PC-9 (cell line): Measurements from ENCODE around the gene FGFR2. TPM values are rescaled to one million over a fixed set of nuclear protein-coding genes. Genes with fewer than 3 reads are reported as not detected.

ENCODE experiments used
- BruUV-seq: library from RNA; stranded (reverse); fragments of 400-500 nt; replicated peaks from 2 replicates; lab custom pipeline; 2021; lab: Mats Ljungman, UMichigan
- CTCF ChIA-PET: fragments of 300-600 bp; sonication (Branson Sonifier 250); formaldehyde crosslinking; loops from one replicate; lab custom pipeline; 2022; ENCODE audit warnings: antibody characterized with exemption; lab: Charles Lee
- POLR2A ChIA-PET: fragments of 300-600 bp; sonication (Branson Sonifier 250); formaldehyde crosslinking; loops from one replicate; lab custom pipeline; 2022; ENCODE audit warnings: antibody characterized with exemption; ENCODE audit not compliant: unreplicated experiment; lab: Charles Lee
- DNase-seq, 2 experiments: peaks; one replicate each; pipeline versions ENCODE4 v3.0.0 to v3.0.0-alpha.2; 2015 to 2022; ENCODE audit warnings: mixed read lengths in 1 of 2
- H2AFZ ChIP-seq: fragments of 200-600 bp; sonication (generic); 2 replicates; pipeline ENCODE4 v1.8.1; 2017; ENCODE audit warnings: antibody characterized with exemption
- H3F3A ChIP-seq: fragments of 200-600 bp; sonication (generic); 2 replicates; pipeline ENCODE4 v1.8.1; 2017; ENCODE audit warnings: antibody characterized with exemption, mild to moderate bottlenecking, low read depth; ENCODE audit not compliant: insufficient read depth
- H3K27ac ChIP-seq: fragments of 200-600 bp; sonication (generic); 2 replicates; pipeline ENCODE4 v1.6.1; 2016; ENCODE audit warnings: mixed run types
- H3K27me3 ChIP-seq: fragments of 200-600 bp; sonication (generic); 2 replicates; pipeline ENCODE4 v1.6.1; 2016; ENCODE audit warnings: low read depth, mixed run types; ENCODE audit not compliant: insufficient read depth
- H3K36me3 ChIP-seq: fragments of 200-600 bp; sonication (generic); 2 replicates; pipeline ENCODE4 v1.6.1; 2016; ENCODE audit warnings: low read depth, mixed run types
- H3K4me1 ChIP-seq: fragments of 200-600 bp; sonication (generic); replicated peaks from 2 replicates; pipeline ENCODE4 v1.6.1; 2016; ENCODE audit warnings: mixed run types; ENCODE audit not compliant: insufficient read depth
- H3K4me2 ChIP-seq: fragments of 200-600 bp; sonication (generic); 2 replicates; pipeline ENCODE4 v1.6.1; 2017; ENCODE audit warnings: mixed run types
- H3K4me3 ChIP-seq: fragments of 200-600 bp; sonication (generic); 2 replicates; pipeline ENCODE4 v1.6.1; 2016; ENCODE audit warnings: mixed run types
- H3K79me2 ChIP-seq: fragments of 200-600 bp; sonication (generic); 2 replicates; pipeline ENCODE4 v1.6.1; 2017; ENCODE audit warnings: low read depth, mixed run types
- H3K9me2 ChIP-seq: fragments of 200-600 bp; sonication (generic); 2 replicates; pipeline ENCODE4 v1.8.1; 2017; ENCODE audit warnings: mild to moderate bottlenecking; ENCODE audit not compliant: insufficient read depth
- H3K9me3 ChIP-seq: fragments of 200-600 bp; sonication (generic); 2 replicates; pipeline ENCODE4 v1.8.1; 2016; ENCODE audit warnings: low read depth; ENCODE audit not compliant: insufficient read depth
- H4K20me1 ChIP-seq: fragments of 200-600 bp; sonication (generic); 2 replicates; pipeline ENCODE4 v1.8.1; 2017; ENCODE audit not compliant: insufficient read depth
- EZH2 ChIP-seq: fragments of 200-600 bp; sonication (generic); IDR thresholded peaks from 2 replicates; pipeline ENCODE4 v1.8.0; 2017; ENCODE audit warnings: antibody characterized with exemption, low read depth
- intact Hi-C: fragments of 100-400 bp; cut with micrococcal nuclease; formaldehyde crosslinking; loops from one replicate; pipeline ENCODE4 v1.10.0; 2022; ENCODE audit not compliant: unreplicated experiment
- total RNA-seq: library from RNA; stranded (reverse); gene quantifications from 2 replicates; pipeline ENCODE4 v1.2.3, GENCODE V29; 2021
- TF ChIP-seq, protein P1 (sequence below): fragments of 200-600 bp; sonication (generic); conservative IDR thresholded peaks from 2 replicates; pipeline ENCODE4 v1.6.1; 2017; ENCODE audit warnings: mixed run types, antibody characterized with exemption, mild to moderate bottlenecking, moderate library complexity

The FGFR2 gene
- total RNA-seq, 1 experiment from 2014 or later: not detected

DNA sequence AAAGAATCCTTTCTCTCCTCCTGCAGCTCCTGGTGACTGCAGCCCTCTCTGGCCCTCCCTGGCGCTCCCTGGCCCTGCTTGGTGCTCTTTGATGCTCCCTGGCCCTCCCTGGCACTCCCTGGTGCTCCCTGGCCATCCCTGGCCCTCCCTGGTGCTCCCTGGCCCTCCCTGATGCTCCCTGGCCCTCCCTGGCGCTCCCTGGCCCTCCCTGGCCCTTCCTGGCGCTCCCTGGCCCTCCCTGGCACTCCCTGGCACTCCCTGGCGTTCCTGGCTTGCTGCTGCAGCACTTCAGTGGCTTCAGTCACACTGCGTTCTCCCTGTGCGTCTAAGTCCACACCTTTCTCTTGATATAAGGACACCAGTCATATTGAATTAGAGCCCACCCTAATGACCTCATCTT is 15.2 kb upstream of the FGFR2 start:
- no peaks in the 10 kb centered on the region for H3K4me1 ChIP-seq
- no peaks in the 10 kb centered on the region for H3K36me3 ChIP-seq
- BruUV-seq: no TSS peak
- H3K9me2 ChIP-seq: no peaks in the 10 kb centered on the region
- H4K20me1 ChIP-seq: no peaks in the 10 kb centered on the region
- DNase-seq: no peak
- TF ChIP-seq, protein P1, sequence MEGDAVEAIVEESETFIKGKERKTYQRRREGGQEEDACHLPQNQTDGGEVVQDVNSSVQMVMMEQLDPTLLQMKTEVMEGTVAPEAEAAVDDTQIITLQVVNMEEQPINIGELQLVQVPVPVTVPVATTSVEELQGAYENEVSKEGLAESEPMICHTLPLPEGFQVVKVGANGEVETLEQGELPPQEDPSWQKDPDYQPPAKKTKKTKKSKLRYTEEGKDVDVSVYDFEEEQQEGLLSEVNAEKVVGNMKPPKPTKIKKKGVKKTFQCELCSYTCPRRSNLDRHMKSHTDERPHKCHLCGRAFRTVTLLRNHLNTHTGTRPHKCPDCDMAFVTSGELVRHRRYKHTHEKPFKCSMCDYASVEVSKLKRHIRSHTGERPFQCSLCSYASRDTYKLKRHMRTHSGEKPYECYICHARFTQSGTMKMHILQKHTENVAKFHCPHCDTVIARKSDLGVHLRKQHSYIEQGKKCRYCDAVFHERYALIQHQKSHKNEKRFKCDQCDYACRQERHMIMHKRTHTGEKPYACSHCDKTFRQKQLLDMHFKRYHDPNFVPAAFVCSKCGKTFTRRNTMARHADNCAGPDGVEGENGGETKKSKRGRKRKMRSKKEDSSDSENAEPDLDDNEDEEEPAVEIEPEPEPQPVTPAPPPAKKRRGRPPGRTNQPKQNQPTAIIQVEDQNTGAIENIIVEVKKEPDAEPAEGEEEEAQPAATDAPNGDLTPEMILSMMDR: no peak
- no peak for TF ChIP-seq EZH2
- no peaks in the 10 kb centered on the region for H3F3A ChIP-seq
- intact Hi-C loops: no loop called here
- no peak overlapping the region for H3K4me2 ChIP-seq
- no peaks in the 10 kb centered on the region for H3K9me3 ChIP-seq
- H3K27ac ChIP-seq: no peak overlapping the region
- H2AFZ ChIP-seq: no peak overlapping the region
- H3K79me2 ChIP-seq: no peaks in the 10 kb centered on the region
- no peak overlapping the region for H3K4me3 ChIP-seq
- CTCF ChIA-PET: no interaction called here
- POLR2A ChIA-PET: no interaction called here
- H3K27me3 ChIP-seq: peaks cover 60% of the 10 kb centered on the region

DNA sequence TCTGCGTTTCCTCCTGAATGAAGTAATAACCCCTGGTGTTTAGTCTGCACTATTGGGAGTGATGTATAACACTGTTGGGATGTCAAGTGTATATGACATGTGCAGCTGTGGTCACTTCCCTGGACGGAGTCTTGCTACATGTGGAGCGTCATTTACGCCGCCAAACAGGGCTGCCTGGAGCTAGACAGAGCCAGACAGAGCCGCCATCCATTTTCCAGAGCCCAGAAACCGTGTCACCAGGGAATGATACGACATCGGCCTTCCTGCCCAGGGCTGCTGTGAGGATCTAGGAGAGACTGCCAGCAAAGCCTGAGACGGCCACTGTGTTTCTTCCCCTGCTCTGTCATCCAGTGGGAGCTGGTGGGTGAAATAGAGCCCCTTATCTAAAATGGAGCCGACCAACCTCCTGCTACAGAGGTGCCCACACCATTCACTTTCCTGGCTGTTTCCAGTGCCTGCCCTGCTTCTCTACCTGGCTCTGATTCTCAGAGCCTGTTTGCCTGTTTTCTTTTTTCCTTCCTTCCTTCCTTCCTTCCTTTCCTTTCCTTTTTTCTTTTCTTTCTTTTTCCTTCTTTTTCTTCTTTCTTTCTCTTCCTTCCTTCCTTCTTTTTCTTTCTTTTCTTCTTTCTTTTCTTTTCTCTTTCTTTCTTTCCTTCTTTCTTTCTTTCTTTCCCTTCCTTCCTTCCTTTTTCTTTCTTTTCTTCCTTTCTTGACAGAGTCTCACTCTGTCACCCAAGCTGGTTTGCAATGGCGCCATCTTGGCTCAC is 13.3 kb upstream of the FGFR2 start:
- Histone ChIP-seq H3F3A (no peaks in the 10 kb centered on the region), H3K4me3 (no peak overlapping the region), H3K79me2 (no peaks in the 10 kb centered on the region), H4K20me1 (no peaks in the 10 kb centered on the region), H3K4me2 (no peak overlapping the region), H3K9me2 (no peaks in the 10 kb centered on the region), H3K27me3 (peaks cover 53% of the 10 kb centered on the region), H3K27ac (no peak overlapping the region), H3K36me3 (no peaks in the 10 kb centered on the region), H2AFZ (no peak overlapping the region), H3K4me1 (no peaks in the 10 kb centered on the region), H3K9me3 (no peaks in the 10 kb centered on the region)
- ChIA-PET POLR2A (no interaction called here), CTCF (no interaction called here)
- no TSS peak for BruUV-seq
- TF ChIP-seq, protein P1: no peak
- no peak for TF ChIP-seq EZH2
- no peak for DNase-seq
- intact Hi-C loops: no loop called here

DNA sequence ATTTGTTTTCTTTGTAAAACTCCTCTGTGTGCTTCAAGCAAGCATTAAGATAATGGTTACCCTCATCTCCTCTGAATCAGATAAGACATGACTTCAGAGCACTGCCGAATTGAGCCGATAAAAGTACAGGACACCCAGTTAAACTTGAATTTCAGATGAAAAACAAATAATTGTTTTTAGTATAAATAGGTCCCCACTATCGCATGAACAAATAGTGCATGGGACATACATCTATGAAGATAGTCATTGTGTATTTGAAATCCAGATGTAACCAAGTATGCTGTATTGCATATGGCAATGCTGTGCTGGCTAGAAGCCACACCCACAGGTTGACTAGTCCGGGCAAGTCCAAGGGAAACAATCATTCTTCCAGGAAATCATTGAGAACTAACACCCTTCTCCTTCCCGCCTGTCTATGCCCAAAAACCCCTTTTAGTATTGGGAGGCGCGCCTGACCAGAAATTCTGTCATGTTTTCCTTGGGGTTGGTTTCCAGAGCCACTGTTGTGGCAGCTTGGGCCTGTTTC is 12.6 kb upstream of the FGFR2 start:
- H4K20me1 ChIP-seq: no peaks in the 10 kb centered on the region
- no peak for TF ChIP-seq EZH2
- TF ChIP-seq, protein P1: no peak
- H3K4me2 ChIP-seq: no peak overlapping the region
- H3K27me3 ChIP-seq: peaks cover 53% of the 10 kb centered on the region
- H3K36me3 ChIP-seq: no peaks in the 10 kb centered on the region
- intact Hi-C loops: no loop called here
- H3K79me2 ChIP-seq: no peaks in the 10 kb centered on the region
- no peak for DNase-seq
- no TSS peak for BruUV-seq
- no peaks in the 10 kb centered on the region for H3K9me2 ChIP-seq
- POLR2A ChIA-PET: no interaction called here
- CTCF ChIA-PET: no interaction called here
- no peaks in the 10 kb centered on the region for H3F3A ChIP-seq
- no peak overlapping the region for H3K27ac ChIP-seq
- H2AFZ ChIP-seq: no peak overlapping the region
- no peaks in the 10 kb centered on the region for H3K4me1 ChIP-seq
- H3K4me3 ChIP-seq: no peak overlapping the region
- H3K9me3 ChIP-seq: no peaks in the 10 kb centered on the region
